GM19025 (cell line): ENCODE results near the gene SMARCA2.

Experiments used
- ATAC-seq: cut with Tn5 transposase; IDR thresholded peaks from one replicate; pipeline ENCODE4 v1.9.1; 2021; ENCODE audit warnings: mild to moderate bottlenecking, low read depth, moderate library complexity; ENCODE audit not compliant: unreplicated experiment

The SMARCA2 gene

DNA sequence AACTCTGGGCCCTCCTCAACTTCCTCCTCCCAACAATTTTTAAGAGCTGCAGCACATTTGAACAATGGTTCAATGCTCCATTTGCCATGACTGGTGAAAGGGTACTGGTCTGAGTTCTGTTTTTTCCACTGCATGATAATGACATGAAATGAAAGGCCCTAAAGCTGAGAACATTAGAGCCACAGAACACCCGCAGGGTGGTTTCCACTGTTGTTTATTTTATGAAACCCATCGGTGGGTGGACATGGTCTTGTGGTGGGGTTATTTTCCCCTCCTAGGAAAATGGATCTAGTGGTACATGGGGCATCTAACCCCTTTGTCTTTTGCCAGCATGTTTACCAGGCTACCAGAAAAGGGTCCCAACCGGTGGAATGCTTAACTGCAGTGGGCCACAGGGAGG is 71.8 kb downstream of the SMARCA2 start:
- peak; percentile 52 for ATAC-seq

DNA sequence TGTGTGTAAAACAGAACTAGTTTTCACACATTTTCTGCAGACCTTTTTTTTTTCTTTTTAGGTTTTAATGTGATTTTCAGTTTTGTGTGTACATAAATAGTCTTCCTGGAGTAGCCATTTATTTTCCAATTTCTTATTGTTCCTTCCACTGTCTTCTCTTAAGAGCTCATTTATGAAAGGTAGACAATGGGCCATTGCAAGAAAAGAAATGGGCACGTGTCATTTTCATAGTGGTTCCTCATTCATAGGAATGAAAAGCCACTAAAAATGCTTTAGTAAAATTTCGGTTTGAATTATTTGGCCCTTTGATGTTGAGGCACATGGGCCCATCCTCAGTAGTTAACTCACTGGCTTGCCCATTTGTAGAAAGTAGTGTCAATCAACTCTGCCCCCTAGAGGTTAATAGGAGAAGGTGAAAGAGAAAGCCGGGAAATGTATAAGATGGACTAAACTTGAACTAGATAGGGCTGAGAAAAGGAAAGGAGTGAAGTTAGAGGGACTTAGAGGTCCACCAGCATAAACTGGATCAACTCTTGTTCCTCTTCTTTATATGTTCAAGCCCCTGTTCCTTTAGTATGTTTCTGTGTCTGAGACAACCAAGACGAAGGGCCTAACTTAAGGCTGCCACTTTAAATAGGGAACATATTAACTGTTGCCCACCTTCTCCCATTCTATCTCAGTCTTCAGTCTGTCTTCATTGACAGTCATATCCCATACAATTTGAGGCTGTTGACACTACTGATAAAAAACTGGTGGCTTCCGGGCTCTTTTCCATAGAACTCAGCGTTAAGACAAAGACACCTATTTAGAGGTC is 72.6 kb downstream of the SMARCA2 start:
- peak; percentile 65 for ATAC-seq

DNA sequence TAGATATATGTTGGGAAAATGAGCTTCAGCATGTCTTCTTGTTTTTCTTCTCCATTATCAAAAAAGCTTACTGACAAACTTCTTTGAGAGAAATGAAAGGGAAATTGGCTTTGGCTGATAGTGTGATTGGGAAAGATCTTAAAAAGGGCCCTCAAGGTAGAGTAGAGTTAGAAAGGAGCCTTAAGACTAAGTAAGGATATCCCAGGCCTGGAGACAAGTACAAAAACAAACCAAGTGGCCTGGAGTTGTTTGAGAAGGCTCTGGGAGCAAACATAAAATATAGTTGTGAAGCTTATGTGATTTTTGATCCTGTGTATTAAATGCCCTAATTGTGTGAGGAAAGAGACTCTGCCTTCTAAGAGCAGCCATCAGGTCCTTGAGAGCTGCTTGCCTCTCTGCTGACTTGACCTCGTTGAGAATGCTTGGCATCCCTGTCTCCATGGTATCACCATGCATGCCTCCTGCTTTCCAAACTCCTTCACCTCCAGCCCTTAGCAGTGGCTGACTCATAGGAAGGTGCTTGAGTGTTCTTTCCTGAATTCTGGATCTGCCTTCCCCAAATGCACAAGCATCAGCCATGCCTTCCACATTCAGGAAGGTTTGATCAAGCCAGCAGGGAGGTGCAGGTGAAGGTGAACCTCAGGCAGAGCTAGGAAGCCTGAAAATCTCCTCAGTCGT is 78.9 kb downstream of the SMARCA2 start:
- no peak for ATAC-seq

- ATAC-seq = no peak
Observed at GRCh38 chr9:2096376-2096970, 81.3 kb downstream of the SMARCA2 start.

DNA sequence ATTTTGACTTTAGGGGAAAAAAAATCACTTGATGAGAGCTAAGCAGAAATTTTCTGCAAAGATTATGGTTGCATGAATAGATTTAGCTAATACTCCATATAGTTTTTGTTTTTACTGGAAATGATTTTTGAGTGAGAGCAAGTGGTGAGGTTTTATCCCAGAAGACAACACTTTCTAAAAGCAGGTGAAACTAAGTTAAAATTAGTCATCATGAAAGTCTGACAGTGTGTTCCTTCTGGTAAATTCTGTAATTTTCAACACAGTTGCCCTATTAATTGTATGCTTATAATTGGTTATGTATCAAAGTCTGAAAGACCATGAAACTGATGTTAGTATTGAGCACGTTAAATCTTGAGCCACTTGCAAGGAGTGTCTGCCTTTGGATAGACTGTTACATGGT is 91.5 kb downstream of the SMARCA2 start:
- ATAC-seq = no peak

- ATAC-seq = no peak
Observed at GRCh38 chr9:2107906-2108451, 92.8 kb downstream of the SMARCA2 start.

GRCh38 chr9:2109069-2109650 is 94.0 kb downstream of the SMARCA2 start:
- ATAC-seq = no peak

- no peak for ATAC-seq
Observed at GRCh38 chr9:2110036-2110435, 94.9 kb downstream of the SMARCA2 start.

GRCh38 chr9:2116073-2116472 is 100.9 kb downstream of the SMARCA2 start:
- no peak for ATAC-seq

DNA sequence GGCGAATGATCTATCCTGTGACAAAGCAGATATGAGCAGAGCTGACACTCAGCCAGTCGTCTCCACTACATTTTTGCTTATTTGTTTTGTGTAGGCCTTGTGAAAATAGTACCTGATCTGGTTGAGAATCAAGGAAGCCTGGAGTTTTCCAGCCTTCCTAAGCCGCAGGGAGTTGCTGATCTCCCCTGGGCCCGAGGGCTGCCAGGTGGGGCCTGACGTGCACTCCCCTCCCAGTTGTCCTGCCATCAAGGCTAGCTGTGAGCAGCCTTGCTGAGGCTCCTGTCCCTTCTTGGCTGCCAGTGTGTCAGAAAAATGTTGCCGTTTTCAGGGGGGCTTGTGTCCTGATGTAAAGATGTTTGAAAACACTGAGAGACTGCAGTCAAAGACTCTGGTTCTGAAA is 102.4 kb downstream of the SMARCA2 start:
- ATAC-seq = no peak

- ATAC-seq = no peak
Observed at GRCh38 chr9:2119566-2119965, 104.4 kb downstream of the SMARCA2 start.

DNA sequence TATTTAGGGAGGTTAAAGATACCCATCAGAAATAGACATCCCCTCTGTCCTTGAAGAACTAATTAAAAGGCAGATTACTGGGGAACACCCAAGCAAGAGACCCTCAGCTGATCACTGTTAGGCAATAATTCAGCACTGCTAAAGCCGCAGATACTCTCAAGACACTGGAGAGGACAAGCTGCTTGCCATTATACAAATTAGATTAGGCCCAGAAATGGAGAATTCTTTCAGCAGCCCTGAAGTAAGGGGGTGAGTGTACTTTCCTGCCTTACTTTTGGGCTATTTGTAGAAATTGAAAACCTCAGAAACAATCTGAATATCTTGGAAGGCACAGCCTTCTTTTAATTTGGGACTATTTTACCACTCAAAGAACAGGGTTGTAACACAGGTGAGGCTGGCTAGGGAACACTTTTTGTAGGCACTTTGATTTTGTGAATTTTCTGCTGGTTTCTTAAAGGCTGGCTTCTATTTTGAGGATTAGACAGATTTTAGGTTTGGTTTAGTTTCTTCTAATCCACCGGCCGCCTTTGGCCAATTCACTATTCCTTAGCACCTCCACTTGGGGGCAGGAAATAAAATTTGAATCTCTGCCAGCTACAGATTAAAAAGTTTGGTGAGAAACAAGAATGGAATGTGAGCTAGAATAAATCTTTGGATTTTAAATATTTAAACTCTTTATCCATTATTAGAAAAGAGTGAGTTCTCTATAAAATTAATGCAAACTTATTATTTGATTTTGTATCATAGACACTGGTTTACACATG is 106.0 kb downstream of the SMARCA2 start:
- no peak for ATAC-seq

- no peak for ATAC-seq
Observed at GRCh38 chr9:2122299-2122698, 107.2 kb downstream of the SMARCA2 start.

GRCh38 chr9:2125906-2126305 is 110.8 kb downstream of the SMARCA2 start:
- ATAC-seq = peak; percentile 95

- ATAC-seq = peak; percentile 19
Observed at GRCh38 chr9:2126331-2126803, 111.2 kb downstream of the SMARCA2 start.

DNA sequence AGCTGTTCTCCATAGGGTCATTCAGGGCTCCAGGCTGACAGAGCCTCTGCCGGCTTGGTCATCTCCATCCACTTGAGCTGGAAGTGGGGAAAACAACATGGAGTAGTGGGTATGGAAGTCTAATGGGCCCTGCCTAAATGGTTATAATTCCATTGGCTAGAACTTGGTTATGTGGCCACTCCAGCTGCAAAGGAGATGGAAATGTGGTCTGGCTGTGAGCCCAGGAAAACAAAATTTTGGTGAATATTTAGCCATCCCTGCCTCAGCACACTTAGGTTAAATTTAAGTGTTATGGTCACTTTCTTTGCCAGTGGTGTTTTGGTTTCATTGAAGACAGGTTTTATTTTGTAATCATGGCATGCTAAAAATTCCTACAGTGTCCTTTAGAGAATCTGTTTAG is 112.3 kb downstream of the SMARCA2 start:
- ATAC-seq = no peak

GRCh38 chr9:2128141-2128540 is 113.0 kb downstream of the SMARCA2 start:
- no peak for ATAC-seq

- ATAC-seq = no peak
Observed at GRCh38 chr9:2128618-2129017, 113.5 kb downstream of the SMARCA2 start.

DNA sequence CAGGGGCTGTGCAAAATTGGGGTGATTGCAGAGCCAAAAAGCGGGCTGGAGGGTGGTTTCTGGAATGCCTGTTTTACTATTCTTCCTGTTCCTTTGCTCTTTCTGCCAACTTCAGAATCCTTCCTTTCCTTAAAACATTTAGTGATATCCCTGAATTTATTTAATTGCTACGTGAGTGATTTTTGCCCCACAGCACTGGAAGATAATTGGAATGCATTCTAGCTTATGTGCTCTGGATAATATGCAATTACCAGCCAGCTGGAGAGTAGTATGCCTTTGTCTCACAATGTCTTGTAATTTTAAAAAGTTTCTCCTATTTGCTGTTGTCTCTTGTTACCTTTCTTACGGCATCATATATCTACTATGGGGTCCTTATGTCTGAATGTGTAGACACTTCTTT is 115.8 kb downstream of the SMARCA2 start:
- ATAC-seq = no peak

GRCh38 chr9:2132484-2133082 is 117.4 kb downstream of the SMARCA2 start:
- no peak for ATAC-seq
